Endothelial cell of umbilical vein (primary cell): ENCODE data around the gene SLC12A6. TPM values are rescaled to one million over a fixed set of nuclear protein-coding genes. Genes with fewer than 3 reads are reported as not detected.

Experiments used
- BruUV-seq: library from RNA; stranded (reverse); fragments of 400-500 nt; replicated peaks from 2 replicates; lab custom pipeline; 2021; lab: Mats Ljungman, UMichigan
- CTCF ChIA-PET: fragments of 300-600, 350-600 bp; sonication (Branson Sonifier 250); formaldehyde crosslinking; loops from one replicate; lab custom pipeline; 2021; ENCODE audit warnings: antibody characterized with exemption, inconsistent platforms; lab: Charles Lee
- POLR2A ChIA-PET: fragments of 300-600, 350-600 bp; sonication (Branson Sonifier 250); formaldehyde crosslinking; loops from one replicate; lab custom pipeline; 2021; ENCODE audit warnings: antibody characterized with exemption, inconsistent platforms; lab: Charles Lee
- DNase-seq: peaks from one replicate; pipeline ENCODE4 v3.0.0-alpha.2; 2011; ENCODE audit warnings: low read depth, low spot score
- FAIRE-seq: peaks from 2 replicates; lab custom pipeline; 2011; peaks lifted over from hg19 to GRCh38; lab: Jason Lieb, UNC
- H2AFZ ChIP-seq: 2 replicates; pipeline ENCODE4 v1.6.0; 2012; ENCODE audit warnings: low read depth, low read length, control low read depth, inconsistent platforms
- H3K27ac ChIP-seq: 2 replicates; pipeline ENCODE4 v1.5.1; 2011; ENCODE audit warnings: low read depth, mild to moderate bottlenecking, control low read depth, low read length, moderate library complexity; ENCODE audit not compliant: insufficient read depth
- H3K27me3 ChIP-seq, 2 experiments: 2 replicates each; pipeline versions ENCODE4 v1.6.0 to v1.6.1; 2011; ENCODE audit warnings: low read length in 2 of 2, mixed read lengths in 1 of 2; ENCODE audit not compliant: control insufficient read depth in 2 of 2, insufficient read depth in 2 of 2
- H3K36me3 ChIP-seq, 2 experiments: 2 replicates in 1 of 2; 3 replicates in 1 of 2; pipeline ENCODE4 v1.5.1; 2011; ENCODE audit warnings: low read length in 2 of 2, mild to moderate bottlenecking in 1 of 2, moderate library complexity in 1 of 2; ENCODE audit not compliant: control insufficient read depth in 2 of 2, insufficient read depth in 2 of 2; ENCODE audit errors: extremely low read depth in 1 of 2
- H3K4me1 ChIP-seq: 3 replicates; pipeline ENCODE4 v1.5.1; 2011; ENCODE audit warnings: mild to moderate bottlenecking, low read length; ENCODE audit not compliant: control insufficient read depth, insufficient read depth; ENCODE audit errors: extremely low read depth
- H3K4me2 ChIP-seq: 2 replicates; pipeline ENCODE4 v1.6.1; 2011; ENCODE audit warnings: low read length, control low read depth, mixed read lengths; ENCODE audit not compliant: insufficient read depth
- H3K4me3 ChIP-seq, 3 experiments: fragments of 200-600 bp in 1 of 3; sonication (generic), shearing (Covaris generic) in 1 of 3; replicated peaks in 1 of 3; 2 replicates each; pipeline ENCODE4 v1.5.1; 2011 to 2016; ENCODE audit warnings: control low read depth in 3 of 3, low read length in 3 of 3, mild to moderate bottlenecking in 2 of 3, inconsistent platforms in 1 of 3, low read depth in 1 of 3, moderate library complexity in 1 of 3; ENCODE audit not compliant: insufficient read depth in 1 of 3
- H3K79me2 ChIP-seq: 2 replicates; pipeline ENCODE4 v1.6.0; 2012; ENCODE audit warnings: low read length, inconsistent platforms; ENCODE audit not compliant: control insufficient read depth, insufficient read depth
- H3K9ac ChIP-seq: replicated peaks from 2 replicates; pipeline ENCODE3; 2011; ENCODE audit warnings: low read length, control low read depth; ENCODE audit not compliant: insufficient read depth; ENCODE audit errors: extremely low read depth
- H3K9me1 ChIP-seq: replicated peaks from 3 replicates; pipeline ENCODE4 v1.6.0; 2011; ENCODE audit warnings: mild to moderate bottlenecking, low read length; ENCODE audit not compliant: control insufficient read depth, insufficient read depth; ENCODE audit errors: extremely low read depth
- H3K9me3 ChIP-seq: replicated peaks from 2 replicates; pipeline ENCODE4 v1.5.1; 2012; ENCODE audit warnings: low read length, inconsistent platforms; ENCODE audit not compliant: control insufficient read depth, insufficient read depth
- H4K20me1 ChIP-seq: replicated peaks from 2 replicates; pipeline ENCODE3; 2011; ENCODE audit warnings: mild to moderate bottlenecking, low read length; ENCODE audit not compliant: control insufficient read depth, insufficient read depth; ENCODE audit errors: extremely low read depth
- EZH2 ChIP-seq: IDR thresholded peaks from 2 replicates; pipeline ENCODE4 v1.6.1; 2012; ENCODE audit warnings: borderline replicate concordance, low read depth, mild to moderate bottlenecking, moderate library complexity, low read length, inconsistent platforms; ENCODE audit not compliant: severe bottlenecking
- FOS ChIP-seq: IDR thresholded peaks from 2 replicates; pipeline ENCODE4 v1.6.1; 2011; ENCODE audit warnings: mild to moderate bottlenecking, low read length, moderate library complexity, borderline replicate concordance; ENCODE audit not compliant: insufficient read depth
- GATA2 ChIP-seq: IDR thresholded peaks from 2 replicates; pipeline ENCODE4 v1.7.0; 2011; ENCODE audit warnings: low read depth, mild to moderate bottlenecking, moderate library complexity, mixed read lengths, low read length; ENCODE audit not compliant: insufficient read length, insufficient read depth
- JUN ChIP-seq: IDR thresholded peaks from 2 replicates; pipeline ENCODE4 v1.6.1; 2011; ENCODE audit warnings: borderline replicate concordance, low read depth; ENCODE audit not compliant: insufficient read length, insufficient read depth
- MYC ChIP-seq: IDR thresholded peaks from one replicate; pipeline ENCODE4 v1.6.1; 2011; ENCODE audit warnings: mild to moderate bottlenecking, low read depth, low read length
- POLR2A ChIP-seq: IDR thresholded peaks from 2 replicates; pipeline ENCODE4 v1.6.1; 2012; ENCODE audit warnings: low read depth, mild to moderate bottlenecking, control low read depth, low read length
- POLR2AphosphoS5 ChIP-seq: IDR thresholded peaks from 2 replicates; pipeline ENCODE4 v1.6.1; 2012; ENCODE audit warnings: low read depth, mild to moderate bottlenecking, control low read depth, low read length, moderate library complexity; ENCODE audit not compliant: insufficient read depth
- dilution Hi-C: fragments of 300-500 bp; cut with MboI; formaldehyde crosslinking; loops from one replicate; pipeline ENCODE4 v1.15.0; 2019; ENCODE audit warnings: low sequenced_read_pairs; ENCODE audit not compliant: extremely low pct_ligation_motif_present
- intact Hi-C: fragments of 100-400 bp; cut with micrococcal nuclease; formaldehyde crosslinking; loops from one replicate; pipeline ENCODE4 v1.10.0; 2022
- polyA plus RNA-seq, 4 experiments: library from polyadenylated mRNA; depleted of rRNA in 3 of 4; stranded (reverse) in 3 of 4; unstranded in 1 of 4; fragments of >200 nt; gene quantifications; 2 replicates each; pipeline versions ENCODE4 v1.2.1 to v1.2.3, GENCODE V29; 2011 to 2012; ENCODE audit warnings: missing spikeins in 1 of 4
- total RNA-seq: library from RNA; stranded (reverse); gene quantifications from 2 replicates; pipeline ENCODE4 v1.2.3, GENCODE V29; 2021
- TF ChIP-seq, protein P1 (sequence below), 2 donors: IDR thresholded peaks; 1 replicate in 1 of 2; 2 replicates in 1 of 2; pipeline ENCODE4 v1.5.1; 2011; ENCODE audit warnings: low read length in 2 of 2, mild to moderate bottlenecking in 2 of 2, moderate library complexity in 2 of 2, control low read depth in 1 of 2, inconsistent platforms in 1 of 2, low read depth in 1 of 2; ENCODE audit not compliant: insufficient read depth in 1 of 2; ENCODE audit errors: extremely low read depth in 1 of 2
- TF ChIP-seq, protein P2 (sequence below): IDR thresholded peaks from 2 replicates; pipeline ENCODE4 v1.6.1; 2011; ENCODE audit not compliant: insufficient read depth, insufficient read length

Gene SLC12A6
- total and polyA plus RNA-seq, 2 donors (not counting 3 experiments of a cell fraction or from before 2014, with no cell fraction given), result 21.4 to 27.1 TPM

DNA sequence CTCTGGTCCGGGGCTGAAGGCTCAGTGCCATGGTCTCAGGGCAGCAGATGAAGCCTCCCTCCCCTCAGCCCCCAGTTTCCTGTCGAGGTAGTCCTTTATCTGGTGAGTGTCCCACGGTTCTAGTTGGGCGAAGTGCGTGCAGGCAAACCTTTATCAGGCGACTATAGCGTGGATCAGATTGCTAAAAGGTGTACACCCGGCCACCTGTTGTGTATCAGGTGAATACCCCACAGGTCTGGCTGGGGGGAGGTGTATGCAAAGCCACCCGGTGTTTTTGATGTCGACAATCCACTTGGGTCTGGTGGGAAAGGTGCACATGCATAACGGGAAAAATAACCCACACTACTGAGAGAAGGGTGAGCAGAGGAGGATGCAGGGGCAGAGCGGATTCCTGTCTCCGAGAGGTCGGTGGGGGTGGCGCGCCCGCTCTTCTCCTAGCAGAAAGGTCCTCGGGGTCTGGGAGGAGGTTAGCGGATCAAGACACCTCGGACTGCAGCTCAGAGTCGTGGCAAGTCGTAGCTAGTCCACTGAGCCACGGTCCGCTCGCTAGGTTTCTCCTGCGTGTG, 507 bp downstream of the SLC12A6 start:
- CTCF ChIA-PET, result interaction anchor here (0.6 to 2.2 kb wide), 9 partner anchors 18 to 227 kb away, joined by 3 to 10 read pairs (median 4); partner anchors contain the start of genes GOLGA8A, KATNBL1 and LPCAT4
- Histone ChIP-seq H3K4me1 (peaks cover 43% of the 10 kb centered on the region), H3K9me3 (no peaks in the 10 kb centered on the region), H3K36me3 (peaks cover 0 to 5% of the 10 kb centered on the region in 2 experiments), H3K79me2 (peaks cover 15% of the 10 kb centered on the region), H3K9ac (peak overlapping the region; percentile 69), H3K27me3 (no peaks in the 10 kb centered on the region), H4K20me1 (no peaks in the 10 kb centered on the region), H2AFZ (peak overlapping the region; percentile 67), H3K4me3 (peak overlapping the region; percentile 54 to 83 (median 61)), H3K9me1 (no peaks in the 10 kb centered on the region), H3K27ac (peak overlapping the region; percentile 71), H3K4me2 (peak overlapping the region; percentile 60)
- no peak for FAIRE-seq
- no peak for DNase-seq
- BruUV-seq, result no TSS peak
- intact Hi-C loops (loop anchor here (1.0 kb wide), 1 partner anchor 236 kb away; the partner anchor contains the start of gene EMC7), dilution Hi-C loops (no loop called here)
- POLR2A ChIA-PET, result interaction anchor here (0.6 to 1.2 kb wide), 2 partner anchors 30 to 31 kb away, joined by 3 read pairs; partner anchors contain the start of gene LPCAT4
- TF ChIP-seq FOS (no peak), POLR2A (no peak), EZH2 (no peak), GATA2 (no peak), MYC (no peak), POLR2AphosphoS5 (no peak), JUN (no peak)
- TF ChIP-seq, protein P1, sequence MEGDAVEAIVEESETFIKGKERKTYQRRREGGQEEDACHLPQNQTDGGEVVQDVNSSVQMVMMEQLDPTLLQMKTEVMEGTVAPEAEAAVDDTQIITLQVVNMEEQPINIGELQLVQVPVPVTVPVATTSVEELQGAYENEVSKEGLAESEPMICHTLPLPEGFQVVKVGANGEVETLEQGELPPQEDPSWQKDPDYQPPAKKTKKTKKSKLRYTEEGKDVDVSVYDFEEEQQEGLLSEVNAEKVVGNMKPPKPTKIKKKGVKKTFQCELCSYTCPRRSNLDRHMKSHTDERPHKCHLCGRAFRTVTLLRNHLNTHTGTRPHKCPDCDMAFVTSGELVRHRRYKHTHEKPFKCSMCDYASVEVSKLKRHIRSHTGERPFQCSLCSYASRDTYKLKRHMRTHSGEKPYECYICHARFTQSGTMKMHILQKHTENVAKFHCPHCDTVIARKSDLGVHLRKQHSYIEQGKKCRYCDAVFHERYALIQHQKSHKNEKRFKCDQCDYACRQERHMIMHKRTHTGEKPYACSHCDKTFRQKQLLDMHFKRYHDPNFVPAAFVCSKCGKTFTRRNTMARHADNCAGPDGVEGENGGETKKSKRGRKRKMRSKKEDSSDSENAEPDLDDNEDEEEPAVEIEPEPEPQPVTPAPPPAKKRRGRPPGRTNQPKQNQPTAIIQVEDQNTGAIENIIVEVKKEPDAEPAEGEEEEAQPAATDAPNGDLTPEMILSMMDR (IDR thresholded peaks at IDR 0.05; ENCODE audit: extremely low read depth in 1 of 2, insufficient read depth in 1 of 2, low read depth in 1 of 2, low read length in 2 of 2), result no peak
- TF ChIP-seq, protein P2, sequence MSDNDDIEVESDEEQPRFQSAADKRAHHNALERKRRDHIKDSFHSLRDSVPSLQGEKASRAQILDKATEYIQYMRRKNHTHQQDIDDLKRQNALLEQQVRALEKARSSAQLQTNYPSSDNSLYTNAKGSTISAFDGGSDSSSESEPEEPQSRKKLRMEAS, result no peak
